Loucy (cell line): ENCODE results near the gene DIRAS1.

Experiments
- H2AFZ ChIP-seq: fragments of 200-600 bp; sonication (generic); 2 replicates; pipeline ENCODE4 v1.6.0; 2016; ENCODE audit warnings: antibody characterized with exemption, mild to moderate bottlenecking, low read length, moderate library complexity
- H3F3A ChIP-seq: fragments of 200-600 bp; 2 replicates; pipeline ENCODE4 v1.6.0; 2016; ENCODE audit warnings: antibody characterized with exemption, low read depth, mild to moderate bottlenecking
- H3K27me3 ChIP-seq: fragments of 200-600 bp; sonication (generic); 2 replicates; pipeline ENCODE4 v1.6.1; 2014; ENCODE audit warnings: low read length, mild to moderate bottlenecking; ENCODE audit not compliant: insufficient read depth, poor library complexity, severe bottlenecking
- H3K36me3 ChIP-seq: fragments of 200-600 bp; sonication (generic); 2 replicates; pipeline ENCODE4 v1.6.1; 2016; ENCODE audit warnings: low read length; ENCODE audit not compliant: insufficient read depth
- H3K4me1 ChIP-seq: fragments of 200-600 bp; sonication (generic); 2 replicates; pipeline ENCODE4 v1.5.1; 2014; ENCODE audit warnings: low read length, mild to moderate bottlenecking; ENCODE audit not compliant: insufficient read depth, poor library complexity, severe bottlenecking
- H3K4me2 ChIP-seq: fragments of 200-600 bp; sonication (generic); 2 replicates; pipeline ENCODE4 v1.6.0; 2014; ENCODE audit warnings: antibody characterized with exemption, low read length, low read depth, mild to moderate bottlenecking; ENCODE audit not compliant: poor library complexity, severe bottlenecking
- H3K4me3 ChIP-seq: fragments of 200-600 bp; sonication (generic); 2 replicates; pipeline ENCODE4 v1.5.1; 2014; ENCODE audit warnings: low read length, mild to moderate bottlenecking, mixed read lengths; ENCODE audit not compliant: poor library complexity, severe bottlenecking
- H3K79me2 ChIP-seq: fragments of 200-600 bp; sonication (generic); 2 replicates; pipeline ENCODE4 v1.6.1; 2014; ENCODE audit warnings: low read length; ENCODE audit not compliant: insufficient read depth
- H3K9ac ChIP-seq: fragments of 200-600 bp; sonication (generic); 2 replicates; pipeline ENCODE4 v1.6.0; 2014; ENCODE audit warnings: mild to moderate bottlenecking, low read depth, low read length, moderate library complexity; ENCODE audit not compliant: poor library complexity, severe bottlenecking
- H3K9me2 ChIP-seq: fragments of 200-600 bp; sonication (generic); replicated peaks from 2 replicates; pipeline ENCODE4 v1.6.1; 2016; ENCODE audit warnings: low read depth, low read length, mixed read lengths
- H3K9me3 ChIP-seq: fragments of 200-600 bp; sonication (generic); 2 replicates; pipeline ENCODE4 v1.6.1; 2014; ENCODE audit warnings: mild to moderate bottlenecking, antibody characterized with exemption, low read length, low read depth; ENCODE audit not compliant: insufficient read depth
- H4K20me1 ChIP-seq: fragments of 200-600 bp; sonication (generic); 2 replicates; pipeline ENCODE4 v1.6.0; 2014; ENCODE audit warnings: antibody characterized with exemption, low read length, mild to moderate bottlenecking; ENCODE audit not compliant: insufficient read depth, poor library complexity, severe bottlenecking
- CTCF ChIP-seq: fragments of 200-600 bp; sonication (generic); conservative IDR thresholded peaks from 2 replicates; pipeline ENCODE4 v1.5.1; 2014; ENCODE audit warnings: mild to moderate bottlenecking, antibody characterized with exemption, low read length
- EZH2phosphoT487 ChIP-seq: fragments of 200-600 bp; IDR thresholded peaks from 2 replicates; pipeline ENCODE4 v1.6.1; 2018; ENCODE audit warnings: antibody characterized with exemption, mild to moderate bottlenecking, moderate library complexity, borderline replicate concordance

Gene DIRAS1

GRCh38 chr19:2721570-2722540, 683 bp upstream of the DIRAS1 start:
- H3K36me3 ChIP-seq: no peaks in the 10 kb centered on the region
- H3K4me1 ChIP-seq: no peaks in the 10 kb centered on the region
- TF ChIP-seq CTCF (no peak), EZH2phosphoT487 (no peak)
- H3K9me2 ChIP-seq: no peaks in the 10 kb centered on the region
- no peak overlapping the region for H3K4me3 ChIP-seq
- no peak overlapping the region for H3K4me2 ChIP-seq
- H2AFZ ChIP-seq: no peak overlapping the region
- no peaks in the 10 kb centered on the region for H3K27me3 ChIP-seq
- H3F3A ChIP-seq: no peaks in the 10 kb centered on the region
- no peak overlapping the region for H3K9ac ChIP-seq
- no peaks in the 10 kb centered on the region for H4K20me1 ChIP-seq
- H3K79me2 ChIP-seq: no peaks in the 10 kb centered on the region
- H3K9me3 ChIP-seq: no peaks in the 10 kb centered on the region

- H3F3A ChIP-seq: no peaks in the 10 kb centered on the region
- no peaks in the 10 kb centered on the region for H3K9me2 ChIP-seq
- no peaks in the 10 kb centered on the region for H4K20me1 ChIP-seq
- H2AFZ ChIP-seq: no peak overlapping the region
- no peaks in the 10 kb centered on the region for H3K36me3 ChIP-seq
- H3K4me3 ChIP-seq: no peak overlapping the region
- H3K9me3 ChIP-seq: peaks cover 3% of the 10 kb centered on the region; the same call in 1 of the 2 replicates
- no peak overlapping the region for H3K9ac ChIP-seq
- H3K4me2 ChIP-seq: no peak overlapping the region
- H3K27me3 ChIP-seq: no peaks in the 10 kb centered on the region
- TF ChIP-seq EZH2phosphoT487 (no peak), CTCF (no peak)
- H3K79me2 ChIP-seq: no peaks in the 10 kb centered on the region
- no peaks in the 10 kb centered on the region for H3K4me1 ChIP-seq
Observed at GRCh38 chr19:2719920-2720776, 1.0 kb downstream of the DIRAS1 start.

GRCh38 chr19:2719232-2719735, 1.9 kb downstream of the DIRAS1 start:
- Histone ChIP-seq H3K36me3 (no peaks in the 10 kb centered on the region), H3K9me3 (peaks cover 5% of the 10 kb centered on the region; the same call in 1 of the 2 replicates), H3K4me3 (no peak overlapping the region), H3K4me1 (no peaks in the 10 kb centered on the region), H3F3A (no peaks in the 10 kb centered on the region), H3K27me3 (no peaks in the 10 kb centered on the region), H3K4me2 (no peak overlapping the region), H3K9ac (no peak overlapping the region), H4K20me1 (no peaks in the 10 kb centered on the region), H2AFZ (no peak overlapping the region), H3K9me2 (no peaks in the 10 kb centered on the region), H3K79me2 (no peaks in the 10 kb centered on the region)
- TF ChIP-seq EZH2phosphoT487 (no peak), CTCF (no peak)
